ENCODE data around the gene PCDH9. TPM values are rescaled to one million over a fixed set of nuclear protein-coding genes. Genes with fewer than 3 reads are reported as not detected.

PCDH9 gene
- total RNA-seq, 2 donors from 2014 or later: 0.44 to 1.0 TPM

DNA sequence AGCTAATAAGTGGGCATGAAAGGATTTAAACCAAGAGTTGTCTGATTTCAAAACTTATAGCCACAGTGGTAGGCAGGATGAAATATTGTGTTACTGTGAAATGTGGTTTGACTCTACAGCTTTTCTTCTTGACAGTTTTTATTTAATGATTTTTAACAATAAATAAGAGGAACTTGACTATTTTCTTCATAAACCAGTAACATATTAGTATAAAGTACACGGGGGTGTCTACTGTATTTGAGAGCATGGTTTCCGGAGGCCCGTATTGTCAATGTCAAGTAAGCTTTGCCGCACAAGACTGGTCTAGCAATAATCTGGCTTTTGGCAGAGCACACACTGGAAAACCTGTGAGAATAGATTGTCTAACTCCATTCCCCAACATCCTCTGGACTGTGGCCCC, 894.5 kb downstream of the PCDH9 start:
- H3K9me3 ChIP-seq: no peaks in the 10 kb centered on the region
- no peak overlapping the region for H3K4me3 ChIP-seq
- TF ChIP-seq, protein P1, sequence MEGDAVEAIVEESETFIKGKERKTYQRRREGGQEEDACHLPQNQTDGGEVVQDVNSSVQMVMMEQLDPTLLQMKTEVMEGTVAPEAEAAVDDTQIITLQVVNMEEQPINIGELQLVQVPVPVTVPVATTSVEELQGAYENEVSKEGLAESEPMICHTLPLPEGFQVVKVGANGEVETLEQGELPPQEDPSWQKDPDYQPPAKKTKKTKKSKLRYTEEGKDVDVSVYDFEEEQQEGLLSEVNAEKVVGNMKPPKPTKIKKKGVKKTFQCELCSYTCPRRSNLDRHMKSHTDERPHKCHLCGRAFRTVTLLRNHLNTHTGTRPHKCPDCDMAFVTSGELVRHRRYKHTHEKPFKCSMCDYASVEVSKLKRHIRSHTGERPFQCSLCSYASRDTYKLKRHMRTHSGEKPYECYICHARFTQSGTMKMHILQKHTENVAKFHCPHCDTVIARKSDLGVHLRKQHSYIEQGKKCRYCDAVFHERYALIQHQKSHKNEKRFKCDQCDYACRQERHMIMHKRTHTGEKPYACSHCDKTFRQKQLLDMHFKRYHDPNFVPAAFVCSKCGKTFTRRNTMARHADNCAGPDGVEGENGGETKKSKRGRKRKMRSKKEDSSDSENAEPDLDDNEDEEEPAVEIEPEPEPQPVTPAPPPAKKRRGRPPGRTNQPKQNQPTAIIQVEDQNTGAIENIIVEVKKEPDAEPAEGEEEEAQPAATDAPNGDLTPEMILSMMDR (IDR thresholded peaks at IDR 0.05): no peak
- H3K9ac ChIP-seq (ENCODE audit: low read depth in 2 of 2, low read length in 2 of 2): no peak overlapping the region
- no peak overlapping the region for H3K27ac ChIP-seq
- no peaks in the 10 kb centered on the region for H3K36me3 ChIP-seq
- no peak for DNase-seq
- intact Hi-C loops (cut with DNase I): no loop called here
- H3K27me3 ChIP-seq: no peaks in the 10 kb centered on the region
- no peaks in the 10 kb centered on the region for H3K4me1 ChIP-seq

DNA sequence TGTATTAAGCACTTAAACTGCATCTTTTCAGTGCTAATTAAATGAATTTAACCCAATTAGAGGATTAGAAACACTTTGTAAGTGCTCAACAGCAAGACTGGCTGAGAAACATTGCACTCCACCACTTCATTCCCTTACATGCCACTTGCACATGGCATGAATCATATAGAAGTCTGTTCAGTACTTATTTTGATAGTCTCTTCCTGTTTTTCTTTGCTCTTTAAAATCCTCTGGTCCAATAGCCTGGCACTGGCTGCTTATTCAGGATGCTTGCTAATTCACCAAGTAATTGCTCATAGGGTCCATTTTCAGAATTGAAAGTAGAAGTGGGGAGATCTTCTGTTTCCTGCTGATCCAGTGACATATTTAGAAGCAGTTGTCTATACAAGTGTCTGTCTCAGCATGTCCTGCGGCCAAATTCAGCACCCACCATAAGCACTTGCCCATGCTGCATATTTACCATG, 900.1 kb downstream of the PCDH9 start:
- Histone ChIP-seq H3K4me1 (no peaks in the 10 kb centered on the region), H3K9me3 (no peaks in the 10 kb centered on the region), H3K9ac (ENCODE audit: low read depth in 2 of 2, low read length in 2 of 2) (no peak overlapping the region), H3K27me3 (no peaks in the 10 kb centered on the region), H3K4me3 (no peak overlapping the region), H3K27ac (no peak overlapping the region), H3K36me3 (no peaks in the 10 kb centered on the region)
- no peak for DNase-seq
- TF ChIP-seq, protein P1 (IDR thresholded peaks at IDR 0.05): no peak
- intact Hi-C loops (cut with DNase I): no loop called here

DNA sequence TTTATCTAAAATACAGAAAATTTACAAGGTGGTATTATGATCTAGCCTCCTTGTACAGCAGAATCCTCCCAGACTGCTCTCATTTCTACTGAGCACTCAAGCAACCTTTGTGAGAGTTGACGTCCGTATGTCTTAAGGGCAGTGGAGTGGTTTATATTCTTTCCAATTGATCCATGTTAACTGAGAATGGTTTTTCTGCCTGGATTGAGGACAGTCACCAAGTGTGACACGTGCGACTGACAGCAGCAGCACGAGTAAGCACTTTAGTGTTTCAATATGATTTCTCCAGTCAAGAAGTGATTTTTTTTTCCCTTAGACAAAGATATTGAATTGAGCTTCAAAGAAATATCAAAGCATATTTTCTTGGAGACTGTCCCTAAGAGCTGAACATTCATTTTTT, 901.7 kb downstream of the PCDH9 start:
- H3K27me3 ChIP-seq: no peaks in the 10 kb centered on the region
- H3K9ac ChIP-seq (ENCODE audit: low read depth in 2 of 2, low read length in 2 of 2): no peak overlapping the region
- no peak overlapping the region for H3K4me3 ChIP-seq
- TF ChIP-seq, protein P1 (IDR thresholded peaks at IDR 0.05): no peak
- intact Hi-C loops (cut with DNase I): no loop called here
- DNase-seq: no peak
- no peaks in the 10 kb centered on the region for H3K4me1 ChIP-seq
- H3K9me3 ChIP-seq: no peaks in the 10 kb centered on the region
- H3K36me3 ChIP-seq: no peaks in the 10 kb centered on the region
- H3K27ac ChIP-seq: no peak overlapping the region

DNA sequence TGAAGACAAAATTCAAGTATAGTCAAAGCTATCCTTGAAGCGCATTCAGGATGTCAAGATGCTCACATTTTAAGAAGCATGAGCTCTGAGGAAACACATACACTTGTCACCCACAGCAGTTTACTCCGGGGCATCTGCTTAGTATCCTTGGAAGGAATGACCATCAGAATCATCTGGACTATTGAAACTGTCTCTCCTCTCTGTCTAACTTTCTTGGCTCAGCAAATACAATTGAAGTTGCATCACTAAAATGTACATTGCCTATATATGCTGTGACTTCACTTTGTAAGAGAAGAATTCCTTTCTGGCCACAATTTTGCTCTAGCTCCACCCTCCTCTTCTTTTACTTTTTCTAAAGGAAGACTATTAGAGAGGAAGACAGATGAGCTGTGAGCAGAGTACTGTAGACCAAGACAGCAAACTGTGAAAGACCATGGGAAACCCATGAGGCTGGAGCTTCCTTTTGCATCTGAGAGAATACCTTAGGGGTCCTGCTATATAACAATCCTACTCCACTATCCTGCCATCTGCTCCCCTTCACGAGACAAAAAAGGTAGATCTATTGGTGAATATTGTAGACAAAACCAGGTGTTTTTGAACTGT, 906.3 kb downstream of the PCDH9 start:
- H3K4me1 ChIP-seq: no peaks in the 10 kb centered on the region
- TF ChIP-seq, protein P1 (IDR thresholded peaks at IDR 0.05): no peak
- H3K27me3 ChIP-seq: no peaks in the 10 kb centered on the region
- DNase-seq: no peak
- H3K9ac ChIP-seq (ENCODE audit: low read depth in 2 of 2, low read length in 2 of 2): no peak overlapping the region
- no peaks in the 10 kb centered on the region for H3K9me3 ChIP-seq
- intact Hi-C loops (cut with DNase I): no loop called here
- no peaks in the 10 kb centered on the region for H3K36me3 ChIP-seq
- H3K27ac ChIP-seq: no peak overlapping the region
- no peak overlapping the region for H3K4me3 ChIP-seq

DNA sequence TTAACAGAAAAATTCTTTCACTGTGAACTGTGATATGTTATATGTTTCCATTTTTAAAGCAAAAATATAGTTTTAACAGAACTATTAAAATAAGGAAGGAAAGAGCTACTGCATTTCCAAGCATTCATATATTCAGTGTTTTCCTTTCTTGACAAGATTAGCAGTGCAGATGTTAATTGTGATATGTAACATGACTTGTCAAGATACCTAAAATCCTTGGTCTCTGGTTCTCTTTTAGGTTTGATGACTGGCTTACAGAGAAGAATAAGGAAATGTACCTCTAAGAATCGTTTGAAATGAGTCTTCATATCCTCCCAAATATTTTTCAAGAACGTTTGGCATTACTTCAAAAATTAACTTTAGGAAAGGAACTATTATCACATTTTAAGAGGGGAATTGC, 907.2 kb downstream of the PCDH9 start:
- no peak for DNase-seq
- Histone ChIP-seq H3K4me3 (no peak overlapping the region), H3K4me1 (no peaks in the 10 kb centered on the region), H3K9me3 (no peaks in the 10 kb centered on the region), H3K27me3 (no peaks in the 10 kb centered on the region), H3K27ac (no peak overlapping the region), H3K9ac (ENCODE audit: low read depth in 2 of 2, low read length in 2 of 2) (no peak overlapping the region), H3K36me3 (no peaks in the 10 kb centered on the region)
- intact Hi-C loops (cut with DNase I): no loop called here
- TF ChIP-seq, protein P1 (IDR thresholded peaks at IDR 0.05): no peak
